ENCODE measurements around the gene GUCY2C. TPM values are rescaled to one million over a fixed set of nuclear protein-coding genes. Genes with fewer than 3 reads are reported as not detected.

Gene GUCY2C
- total and polyA plus RNA-seq, 2 donors (not counting 3 experiments of a cell fraction or from before 2014, with no cell fraction given), result not detected

GRCh38 chr12:14630793-14631192 lies 65.6 kb downstream of the GUCY2C start:
- no peaks in the 10 kb centered on the region for H3K36me3 ChIP-seq (ENCODE audit: control insufficient read depth in 2 of 2, extremely low read depth in 1 of 2, insufficient read depth in 2 of 2, low read length in 2 of 2)
- CTCF ChIA-PET, result no interaction called here
- H3K4me3 ChIP-seq (replicated peaks in 1 of 3; ENCODE audit: insufficient read depth in 1 of 3, low read depth in 1 of 3, low read length in 3 of 3), result no peak overlapping the region
- H3K4me1 ChIP-seq (ENCODE audit: control insufficient read depth, extremely low read depth, insufficient read depth, low read length), result no peaks in the 10 kb centered on the region
- no peaks in the 10 kb centered on the region for H3K9me3 ChIP-seq (replicated peaks; ENCODE audit: control insufficient read depth, insufficient read depth, low read length)
- no peaks in the 10 kb centered on the region for H3K79me2 ChIP-seq (ENCODE audit: control insufficient read depth, insufficient read depth, low read length)
- TF ChIP-seq MAX (IDR thresholded peaks at IDR 0.05; ENCODE audit: insufficient read depth, insufficient read length) (no peak), JUN (IDR thresholded peaks at IDR 0.05; ENCODE audit: borderline replicate concordance, insufficient read depth, insufficient read length, low read depth) (no peak), CTCF (IDR thresholded peaks at IDR 0.05; ENCODE audit: extremely low read depth in 1 of 2, insufficient read depth in 1 of 2, low read depth in 1 of 2, low read length in 2 of 2) (no peak), GATA2 (IDR thresholded peaks at IDR 0.05; ENCODE audit: insufficient read depth, insufficient read length, low read depth, low read length) (no peak), MYC (IDR thresholded peaks at IDR 0.05; ENCODE audit: low read depth, low read length) (no peak), FOS (IDR thresholded peaks at IDR 0.05; ENCODE audit: borderline replicate concordance, insufficient read depth, low read length) (no peak), POLR2AphosphoS5 (IDR thresholded peaks at IDR 0.05; ENCODE audit: insufficient read depth, low read depth, low read length) (no peak), EZH2 (IDR thresholded peaks at IDR 0.05; ENCODE audit: borderline replicate concordance, low read depth, low read length, severe bottlenecking) (no peak), POLR2A (IDR thresholded peaks at IDR 0.05; ENCODE audit: low read depth, low read length) (no peak)
- dilution Hi-C loops (cut with MboI; ENCODE audit: extremely low pct_ligation_motif_present, low sequenced_read_pairs) (no loop called here), intact Hi-C loops (cut with micrococcal nuclease) (loop anchor here (1.0 to 5.0 kb wide), 4 partner anchors 34 to 639 kb away; no protein-coding TSS in a partner anchor)
- no peak overlapping the region for H3K9ac ChIP-seq (replicated peaks; ENCODE audit: extremely low read depth, insufficient read depth, low read length)
- no peak overlapping the region for H3K27ac ChIP-seq (ENCODE audit: insufficient read depth, low read depth, low read length)
- H4K20me1 ChIP-seq (replicated peaks; ENCODE audit: control insufficient read depth, extremely low read depth, insufficient read depth, low read length), result no peaks in the 10 kb centered on the region
- no peak for FAIRE-seq
- peaks cover 2 to 6% of the 10 kb centered on the region in 2 experiments for H3K27me3 ChIP-seq (ENCODE audit: control insufficient read depth in 2 of 2, insufficient read depth in 2 of 2, low read length in 2 of 2)
- H3K9me1 ChIP-seq (replicated peaks; ENCODE audit: control insufficient read depth, extremely low read depth, insufficient read depth, low read length), result no peaks in the 10 kb centered on the region
- no peak overlapping the region for H3K4me2 ChIP-seq (ENCODE audit: insufficient read depth, low read length)
- no peak for DNase-seq (ENCODE audit: low read depth, low spot score)
- H2AFZ ChIP-seq (ENCODE audit: low read depth, low read length), result no peak overlapping the region
- POLR2A ChIA-PET, result no interaction called here
- no TSS peak for BruUV-seq (replicated peaks)

Data from endothelial cell of umbilical vein (primary cell).